ENCODE results near the gene HDHD3. TPM values are rescaled to one million over a fixed set of nuclear protein-coding genes. Genes with fewer than 3 reads are reported as not detected.

HDHD3 gene
- total and polyA plus RNA-seq, 12 donors = 89.1 to 343 (median 194) TPM

GRCh38 chr9:113326230-113326629 is 50.6 kb downstream of the HDHD3 start:
- Histone ChIP-seq H3K27me3 (no peaks in the 10 kb centered on the region), H3K36me3 (replicated peaks in 1 of 2) (no peaks in the 10 kb centered on the region), H3K4me3 (no peak overlapping the region), H3K9me3 (replicated peaks in 1 of 3) (no peaks in the 10 kb centered on the region), H3K27ac (no peak overlapping the region), H3K4me1 (replicated peaks in 1 of 2) (no peaks in the 10 kb centered on the region)
- TF ChIP-seq POLR2A (IDR thresholded peaks at IDR 0.05) (no peak), CTCF (IDR thresholded peaks at IDR 0.05) (no peak)
- intact Hi-C loops (cut with DNase I) = no loop called here
- no peak for DNase-seq
- WGBS, 4 donors = 93 to 98% (median 95%) methylated on average over 4 of the region's 4 CpGs

Other genes with a start within 250 kb of the HDHD3 start
- 10 to 100 TPM; 16.0 to 50.8 (median 23.0) TPM for gene SLC31A2, start 226.0 kb downstream of the HDHD3 start, total RNA-seq
- gene SLC31A2, start 226.0 kb downstream of the HDHD3 start, polyA plus RNA-seq = 10 to 100 TPM in 2 of 3 donors, 1 to 10 TPM in 1; 9.1 to 20.8 (median 10.8) TPM
- 10 to 100 TPM; 22.2 to 38.1 (median 29.0) TPM for gene FKBP15, start 155.7 kb downstream of the HDHD3 start, total RNA-seq
- 10 to 100 TPM; 14.1 to 30.2 (median 16.0) TPM for gene FKBP15, start 155.7 kb downstream of the HDHD3 start, polyA plus RNA-seq
- gene SLC31A1, start 155.4 kb downstream of the HDHD3 start, total RNA-seq = 10 to 100 TPM; 19.8 to 99.5 (median 32.3) TPM
- 100 to 1,000 TPM in 1 of 3 donors, 10 to 100 TPM in 2; 10.2 to 105 (median 16.3) TPM for gene SLC31A1, start 155.4 kb downstream of the HDHD3 start, polyA plus RNA-seq
- 10 to 100 TPM; 25.7 to 44.7 (median 28.7) TPM for gene CDC26, start 101.4 kb downstream of the HDHD3 start, total RNA-seq
- 10 to 100 TPM; 26.7 to 63.7 (median 29.8) TPM for gene CDC26, start 101.4 kb downstream of the HDHD3 start, polyA plus RNA-seq
- gene PRPF4, start 101.3 kb downstream of the HDHD3 start, total RNA-seq = 10 to 100 TPM; 14.3 to 46.3 (median 23.1) TPM
- gene PRPF4, start 101.3 kb downstream of the HDHD3 start, polyA plus RNA-seq = 10 to 100 TPM in 2 of 3 donors, 1 to 10 TPM in 1; 9.6 to 37.9 (median 11.7) TPM
- gene RNF183, start 73.6 kb downstream of the HDHD3 start, total RNA-seq = under 1 TPM in 1 of 9 donors, not detected in 8; 0.11 TPM
- under 1 TPM; 0.24 to 0.48 (median 0.29) TPM for gene RNF183, start 73.6 kb downstream of the HDHD3 start, polyA plus RNA-seq
- gene WDR31, start 36.7 kb downstream of the HDHD3 start, total RNA-seq = 10 to 100 TPM in 2 of 9 donors, 1 to 10 TPM in 7; 3.1 to 16.5 (median 7.0) TPM
- gene WDR31, start 36.7 kb downstream of the HDHD3 start, polyA plus RNA-seq = 10 to 100 TPM in 1 of 3 donors, 1 to 10 TPM in 2; 5.8 to 12.0 (median 9.3) TPM
- gene BSPRY, start 27.4 kb downstream of the HDHD3 start, total RNA-seq = 10 to 100 TPM in 2 of 9 donors, 1 to 10 TPM in 6, under 1 TPM in 1; 0.89 to 18.6 (median 5.2) TPM
- gene BSPRY, start 27.4 kb downstream of the HDHD3 start, polyA plus RNA-seq = 1 to 10 TPM; 1.4 to 3.2 (median 1.5) TPM
- gene ALAD, start 24.3 kb upstream of the HDHD3 start, total RNA-seq = 100 to 1,000 TPM in 8 of 9 donors, 10 to 100 TPM in 1; 49.2 to 348 (median 242) TPM
- 100 to 1,000 TPM; 112 to 244 (median 150) TPM for gene ALAD, start 24.3 kb upstream of the HDHD3 start, polyA plus RNA-seq
- 10 to 100 TPM; 40.2 to 73.5 (median 43.5) TPM for gene POLE3, start 33.7 kb upstream of the HDHD3 start, total RNA-seq
- gene POLE3, start 33.7 kb upstream of the HDHD3 start, polyA plus RNA-seq = 10 to 100 TPM; 14.9 to 79.1 (median 23.6) TPM
- 1 to 10 TPM in 4 of 9 donors, under 1 TPM in 5; 0.65 to 2.3 (median 0.83) TPM for gene C9orf43, start 33.8 kb upstream of the HDHD3 start, total RNA-seq
- gene C9orf43, start 33.8 kb upstream of the HDHD3 start, polyA plus RNA-seq = 1 to 10 TPM; 1.8 to 5.1 (median 3.1) TPM
- gene RGS3, start 86.7 kb upstream of the HDHD3 start, total RNA-seq = 100 to 1,000 TPM in 3 of 9 donors, 10 to 100 TPM in 6; 42.9 to 126 (median 77.9) TPM
- gene RGS3, start 86.7 kb upstream of the HDHD3 start, polyA plus RNA-seq = 10 to 100 TPM; 34.5 to 64.9 (median 53.5) TPM

Measured in adrenal gland (tissue), 12 donors.